Glutamatergic neuron (in vitro differentiated cells): ENCODE measurements around the gene ZMYND8. TPM values are rescaled to one million over a fixed set of nuclear protein-coding genes. Genes with fewer than 3 reads are reported as not detected.

Experiments
- DNase-seq: peaks from one replicate; pipeline ENCODE4 v3.0.0; 2022
- H3K27ac Mint-ChIP-seq: one replicate; pipeline ENCODE4 v1.8.0; 2020; ENCODE audit warnings: mild to moderate bottlenecking, mixed read lengths, inconsistent platforms; ENCODE audit not compliant: unreplicated experiment
- H3K27me3 Mint-ChIP-seq: one replicate; pipeline ENCODE4 v1.8.0; 2020; ENCODE audit warnings: mild to moderate bottlenecking, moderate library complexity, mixed read lengths, inconsistent platforms; ENCODE audit not compliant: unreplicated experiment
- H3K36me3 Mint-ChIP-seq: one replicate; pipeline ENCODE4 v1.8.0; 2020; ENCODE audit warnings: mild to moderate bottlenecking, mixed read lengths, inconsistent platforms; ENCODE audit not compliant: unreplicated experiment
- H3K4me1 Mint-ChIP-seq: one replicate; pipeline ENCODE4 v1.8.0; 2020; ENCODE audit warnings: mild to moderate bottlenecking, low read depth, mixed read lengths, inconsistent platforms; ENCODE audit not compliant: unreplicated experiment
- H3K4me3 Mint-ChIP-seq: one replicate; pipeline ENCODE4 v1.8.0; 2020; ENCODE audit warnings: mild to moderate bottlenecking, mixed read lengths, inconsistent platforms; ENCODE audit not compliant: unreplicated experiment
- H3K9me3 Mint-ChIP-seq: one replicate; pipeline ENCODE4 v1.8.0; 2020; ENCODE audit warnings: mild to moderate bottlenecking, moderate library complexity, mixed read lengths, inconsistent platforms; ENCODE audit not compliant: unreplicated experiment
- CTCF ChIP-seq: fragments of 200-600 bp; sonication (generic); IDR thresholded peaks from one replicate; pipeline ENCODE4 v1.5.0; 2021; ENCODE audit not compliant: partially characterized antibody, unreplicated experiment
- total RNA-seq: library from RNA; stranded (reverse); fragmentation: NEBNext Ultra II Directional; extraction: Animal tissue kit (Norgen Biotek cat#: 25700); gene quantifications from one replicate; pipeline ENCODE4 v1.2.1, GENCODE V29; 2021; ENCODE audit not compliant: unreplicated experiment

ZMYND8 gene
- total RNA-seq, 1 donor from 2014 or later, result 116 TPM

GRCh38 chr20:47275548-47275947, 81.0 kb downstream of the ZMYND8 start:
- Mint-ChIP-seq H3K4me3 (no peak overlapping the region), H3K27ac (no peak overlapping the region), H3K27me3 (peaks cover 4% of the 10 kb centered on the region), H3K36me3 (no peaks in the 10 kb centered on the region), H3K9me3 (peaks cover under 1% of the 10 kb centered on the region), H3K4me1 (peaks cover 3% of the 10 kb centered on the region)
- TF ChIP-seq CTCF, result no peak
- DNase-seq, result no peak

- Mint-ChIP-seq H3K36me3 (no peaks in the 10 kb centered on the region), H3K27me3 (peaks cover 3% of the 10 kb centered on the region)
- no peak for DNase-seq
These were observed 81.9 kb downstream of the ZMYND8 start for GRCh38 chr20:47274401-47275108.

GRCh38 chr20:47273591-47274235, 82.8 kb downstream of the ZMYND8 start:
- DNase-seq, result no peak
- TF ChIP-seq CTCF, result no peak
- Mint-ChIP-seq H3K4me1 (peaks cover 8% of the 10 kb centered on the region), H3K9me3 (no peaks in the 10 kb centered on the region), H3K36me3 (no peaks in the 10 kb centered on the region), H3K4me3 (no peak overlapping the region), H3K27ac (no peak overlapping the region), H3K27me3 (peaks cover 3% of the 10 kb centered on the region)

More at GRCh38 chr20:47274401-47275108, 81.9 kb downstream of the ZMYND8 start:
- Mint-ChIP-seq H3K4me1 (peaks cover 6% of the 10 kb centered on the region), H3K9me3 (no peaks in the 10 kb centered on the region), H3K27ac (peak overlapping the region; percentile 59), H3K4me3 (no peak overlapping the region)
- no peak for TF ChIP-seq CTCF

GRCh38 chr20:47272893-47273590, 83.5 kb downstream of the ZMYND8 start:
- Mint-ChIP-seq H3K27me3 (peaks cover 3% of the 10 kb centered on the region), H3K4me1 (peaks cover 8% of the 10 kb centered on the region), H3K9me3 (no peaks in the 10 kb centered on the region), H3K36me3 (no peaks in the 10 kb centered on the region), H3K27ac (peak overlapping the region; percentile 72), H3K4me3 (no peak overlapping the region)
- peak; percentile 72 for TF ChIP-seq CTCF
- no peak for DNase-seq
